ENCODE data around the gene ENPP7. TPM values are rescaled to one million over a fixed set of nuclear protein-coding genes. Genes with fewer than 3 reads are reported as not detected.

Gene ENPP7
- polyA plus RNA-seq, 3 donors, result 2.4 to 6.0 (median 2.4) TPM

DNA sequence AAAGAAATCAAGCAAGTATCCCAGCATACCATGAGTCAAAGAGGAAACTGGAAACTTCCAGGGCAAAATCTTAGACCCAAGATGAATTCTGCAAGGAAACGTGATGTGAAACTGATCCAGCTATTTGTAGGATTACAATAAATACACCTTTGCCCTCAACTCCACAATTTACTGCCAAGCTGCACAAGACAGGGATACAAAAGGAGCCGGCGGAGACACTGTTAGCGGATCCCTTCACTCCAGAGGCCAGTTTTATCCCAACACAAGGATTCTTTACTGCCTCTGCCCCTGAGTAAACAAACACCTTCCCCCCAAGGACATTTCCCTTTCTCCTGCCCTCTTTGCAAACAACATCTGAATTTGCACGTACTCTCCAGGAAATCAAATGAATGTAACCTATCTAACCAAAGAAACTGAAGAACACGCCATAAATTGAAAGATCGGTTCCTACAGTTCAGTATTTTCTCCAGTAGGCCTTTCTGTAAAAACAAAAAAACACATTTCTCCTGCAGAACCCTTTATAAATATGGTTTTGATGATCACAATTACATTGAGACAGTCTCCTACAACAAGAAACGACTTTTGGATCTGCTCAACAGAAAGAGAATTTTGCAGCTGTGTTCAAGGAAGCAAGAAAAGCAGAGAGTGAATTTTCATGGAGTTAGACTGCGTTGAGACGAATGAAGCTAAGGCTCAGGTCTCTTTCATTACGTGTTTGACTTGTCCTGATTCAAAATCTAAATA is 45.8 kb downstream of the ENPP7 start:
- DNase-seq (ENCODE audit: low read depth in 3 of 3, low spot score in 2 of 3), result no peak

DNA sequence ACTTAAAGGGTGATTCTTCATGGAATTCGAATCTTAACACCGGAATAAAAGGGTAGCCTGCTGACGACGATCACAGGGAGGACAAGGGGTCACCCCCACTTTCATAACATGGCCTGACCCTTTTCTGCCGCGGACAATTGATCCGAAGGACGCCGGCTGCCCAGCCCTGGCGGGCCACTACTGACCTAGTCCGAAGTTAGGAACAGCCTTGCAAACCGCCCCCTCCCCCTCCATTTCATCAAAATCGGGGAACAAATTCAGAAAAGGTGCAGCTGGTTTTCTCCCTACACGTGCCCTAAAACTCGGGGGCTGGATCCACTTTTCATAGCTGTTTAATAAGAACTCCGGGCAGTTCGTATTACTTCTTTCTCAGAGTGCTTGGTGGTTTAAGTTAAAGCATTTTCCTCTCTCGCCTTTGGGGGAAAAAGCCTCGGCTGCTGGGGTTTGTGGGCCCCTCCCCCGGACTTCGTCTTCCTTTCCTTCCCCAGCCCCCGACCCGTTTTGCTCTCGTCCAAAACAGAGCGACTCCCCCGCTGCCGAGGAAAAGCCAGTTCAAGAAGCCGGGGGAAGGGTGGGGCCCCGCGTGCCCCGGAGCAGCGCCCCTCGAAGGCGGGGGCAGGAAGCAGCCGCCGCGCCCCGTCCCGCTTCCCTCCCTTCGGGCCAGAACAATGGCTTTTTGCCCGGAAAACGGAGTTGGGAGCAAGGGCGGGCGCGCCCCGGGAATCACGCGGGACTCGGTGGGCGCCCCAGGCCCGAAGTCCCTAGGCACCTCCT is 46.6 kb downstream of the ENPP7 start:
- DNase-seq (ENCODE audit: low read depth in 3 of 3, low spot score in 2 of 3), result no peak

DNA sequence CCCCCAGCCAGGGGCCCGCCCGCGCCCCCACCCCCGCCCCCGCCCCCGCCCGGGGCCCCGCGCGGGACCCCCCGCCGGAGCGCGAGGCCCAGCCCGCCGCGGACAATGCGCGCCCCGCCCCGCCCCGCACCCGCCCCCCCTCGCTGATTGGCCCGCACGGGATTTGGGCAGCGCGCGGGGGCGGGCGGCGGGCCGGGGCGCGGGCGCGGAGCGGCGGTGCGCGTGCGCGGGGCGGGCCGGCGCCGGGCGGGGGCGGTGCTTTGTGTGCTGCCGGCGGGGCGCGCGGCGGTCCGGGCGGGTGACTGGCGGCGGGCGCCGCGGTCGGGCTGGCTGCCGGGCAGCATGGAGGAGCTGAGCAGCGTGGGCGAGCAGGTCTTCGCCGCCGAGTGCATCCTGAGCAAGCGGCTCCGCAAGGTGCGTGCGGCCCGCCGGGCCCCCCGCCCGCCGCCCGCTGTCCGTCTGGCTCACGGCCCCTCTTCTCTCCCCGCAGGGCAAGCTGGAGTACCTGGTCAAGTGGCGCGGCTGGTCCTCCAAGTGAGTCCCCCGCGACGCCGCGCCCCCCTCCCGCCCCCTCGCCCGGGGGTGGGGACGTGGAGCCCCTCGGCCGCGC is 47.3 kb downstream of the ENPP7 start, which contains the start of gene CBX2:
Gene CBX2, plus strand, starts transcription at position 255 of the 610 bp plus-strand sequence. Its CDS starts 88 bp downstream, at position 343.
- no peak for DNase-seq (ENCODE audit: low read depth in 3 of 3, low spot score in 2 of 3)

DNA sequence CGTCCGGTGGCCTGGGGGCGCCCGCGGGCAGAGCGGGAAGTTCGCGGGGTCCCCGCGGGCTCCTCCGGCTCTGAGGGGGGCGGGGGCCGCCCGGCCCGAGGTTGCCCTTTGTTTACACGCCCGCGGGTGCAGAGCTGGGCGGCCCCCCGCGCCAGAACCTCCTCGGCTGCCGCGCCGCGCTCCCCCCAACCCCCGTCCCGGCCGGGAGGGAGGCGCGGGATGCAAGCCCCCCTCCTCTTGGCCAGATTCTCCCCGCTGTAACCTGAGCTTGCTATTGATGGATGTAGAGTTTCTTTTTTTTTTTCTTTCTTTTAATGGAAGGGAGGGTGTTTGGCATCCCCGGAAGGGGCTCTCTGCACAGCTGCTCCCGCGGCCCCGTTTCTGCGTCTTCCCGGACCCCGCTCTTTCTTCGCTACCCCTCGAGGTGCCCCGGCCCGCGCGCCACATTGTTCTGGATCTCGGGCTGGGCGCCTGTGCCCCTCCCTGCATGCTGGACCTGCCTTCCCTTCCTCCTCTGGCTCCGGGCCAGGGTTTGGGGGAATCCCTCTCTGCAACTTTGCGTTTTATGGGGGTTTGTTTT is 47.9 kb downstream of the ENPP7 start:
- no peak for DNase-seq (ENCODE audit: low read depth in 3 of 3, low spot score in 2 of 3)

DNA sequence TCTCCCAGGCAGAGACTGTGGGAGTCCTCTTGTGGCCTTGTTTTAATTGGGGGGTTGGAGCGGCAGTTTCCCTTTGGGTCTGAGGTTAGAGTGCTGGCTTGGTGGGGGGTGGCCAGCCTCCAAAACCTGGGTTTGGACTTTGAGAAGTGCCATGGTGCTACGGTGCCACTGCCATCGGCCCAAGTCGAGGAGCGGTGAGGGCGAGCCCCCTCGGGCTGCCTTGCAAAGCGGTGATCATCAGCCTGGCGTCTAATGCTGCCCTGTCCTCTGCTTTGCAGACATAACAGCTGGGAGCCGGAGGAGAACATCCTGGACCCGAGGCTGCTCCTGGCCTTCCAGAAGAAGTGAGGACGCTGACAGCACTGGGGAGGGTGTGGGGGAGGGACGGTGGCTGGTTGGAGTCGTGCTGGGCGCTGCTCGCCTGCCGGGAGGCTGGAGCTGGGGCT is 48.4 kb downstream of the ENPP7 start:
- DNase-seq (ENCODE audit: low read depth in 3 of 3, low spot score in 2 of 3), result no peak

DNA sequence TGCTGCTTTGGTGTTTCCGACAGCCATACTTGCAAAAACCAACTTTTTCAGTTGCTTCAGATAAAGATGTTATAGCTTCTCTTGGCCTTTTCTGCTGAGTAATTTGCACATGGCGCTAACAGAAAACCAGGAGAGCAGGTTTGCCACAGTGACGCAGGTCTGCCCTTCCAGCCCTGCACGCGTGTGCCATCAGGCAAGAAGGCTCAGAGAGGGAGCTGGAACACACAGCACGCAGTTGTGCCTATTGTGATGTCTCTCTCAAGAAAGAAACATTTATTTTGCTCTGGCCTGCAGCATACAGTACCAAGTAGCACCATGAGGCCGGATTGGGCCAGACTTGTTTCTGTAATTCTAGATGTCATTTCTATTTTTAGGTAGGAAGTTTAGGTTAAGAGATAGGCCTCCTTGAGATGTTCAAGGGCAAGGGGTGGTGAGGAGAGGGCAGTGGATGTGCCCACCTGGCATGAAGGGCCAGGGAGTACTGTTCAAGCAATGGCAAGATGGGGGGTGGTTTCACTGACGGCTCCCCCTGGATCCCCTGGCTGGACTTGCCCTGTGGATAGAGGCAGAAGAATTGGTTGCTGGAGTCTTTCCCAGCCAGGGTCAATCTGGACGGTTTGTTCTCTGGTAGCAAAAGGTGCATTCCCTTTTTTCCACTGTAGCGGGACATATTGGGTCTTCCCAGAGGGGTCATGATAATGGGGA is 49.1 kb downstream of the ENPP7 start:
- DNase-seq (ENCODE audit: low read depth in 3 of 3, low spot score in 2 of 3), result no peak

DNA sequence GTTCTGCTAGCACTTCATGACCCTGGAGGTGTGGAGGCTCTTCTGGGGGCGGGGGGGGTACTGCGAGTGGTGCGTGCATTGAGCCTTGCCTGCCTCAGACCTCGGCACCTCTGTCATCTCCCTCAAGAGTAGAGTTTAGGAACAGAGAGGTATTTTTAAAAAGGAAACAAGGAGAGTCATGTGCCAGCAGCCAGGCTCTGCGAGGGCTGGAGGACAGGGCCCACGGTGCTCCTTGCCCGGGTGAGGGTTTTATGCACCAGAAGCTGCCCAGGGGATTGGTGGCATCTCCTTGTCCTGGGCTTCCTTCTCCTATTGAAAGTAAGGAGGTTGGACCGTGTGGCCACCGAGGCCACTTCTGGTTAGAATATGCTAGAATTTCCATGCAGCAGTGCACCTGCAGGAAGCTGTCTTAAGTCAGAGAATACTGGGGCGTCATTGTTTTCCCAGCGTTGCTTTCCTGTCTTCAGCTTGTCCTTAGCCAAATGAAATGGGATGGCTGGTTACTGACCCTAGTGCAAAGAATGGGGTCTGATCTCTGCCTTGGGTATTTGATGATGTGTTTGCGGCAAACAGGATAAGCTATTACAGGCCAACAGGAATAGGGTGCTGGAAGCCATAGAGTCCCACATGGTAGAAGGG is 50.4 kb downstream of the ENPP7 start:
- no peak for DNase-seq (ENCODE audit: low read depth in 3 of 3, low spot score in 2 of 3)

DNA sequence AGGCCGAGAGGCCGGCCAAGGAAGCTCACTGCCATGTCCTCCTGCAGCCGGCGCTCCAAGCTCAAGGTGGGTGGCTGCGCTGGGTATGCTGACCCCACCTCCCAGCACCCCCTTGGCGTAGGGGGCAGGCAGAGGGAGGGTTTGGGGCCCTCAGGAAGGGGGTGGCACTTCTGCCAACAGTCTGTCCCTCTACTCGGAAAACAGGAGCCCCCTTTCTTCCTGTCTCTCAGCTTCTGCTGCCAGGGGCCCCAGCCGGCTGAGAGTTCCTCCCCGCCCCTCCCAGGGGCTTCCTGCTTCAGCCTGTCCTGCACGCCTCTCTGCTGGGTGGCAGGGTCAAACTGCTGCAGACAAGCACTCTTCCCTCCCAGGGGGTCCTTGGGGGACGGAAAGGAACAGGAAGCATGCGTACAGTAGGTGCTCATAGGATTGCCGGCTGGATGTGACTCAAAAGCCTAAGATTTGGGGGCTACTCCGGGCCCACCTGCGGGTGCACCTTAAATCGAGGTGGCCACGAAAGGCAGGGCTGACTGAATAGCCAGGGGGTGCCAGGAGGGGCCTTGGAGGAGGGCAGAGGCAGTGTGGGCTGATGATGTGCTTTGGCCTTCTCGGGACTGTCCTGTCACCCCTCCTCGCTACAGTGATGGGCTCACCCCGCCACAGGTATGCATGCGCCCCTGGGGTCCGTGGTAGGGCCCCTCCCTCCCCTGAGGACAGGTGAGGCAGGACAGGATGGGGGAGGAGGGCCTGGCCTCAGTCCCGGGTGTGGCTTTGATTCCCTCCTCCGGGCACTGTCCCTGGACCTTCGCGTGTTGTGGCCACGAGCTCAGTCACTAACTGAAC is 51.2 kb downstream of the ENPP7 start:
- DNase-seq (ENCODE audit: low read depth in 3 of 3, low spot score in 2 of 3), result no peak

DNA sequence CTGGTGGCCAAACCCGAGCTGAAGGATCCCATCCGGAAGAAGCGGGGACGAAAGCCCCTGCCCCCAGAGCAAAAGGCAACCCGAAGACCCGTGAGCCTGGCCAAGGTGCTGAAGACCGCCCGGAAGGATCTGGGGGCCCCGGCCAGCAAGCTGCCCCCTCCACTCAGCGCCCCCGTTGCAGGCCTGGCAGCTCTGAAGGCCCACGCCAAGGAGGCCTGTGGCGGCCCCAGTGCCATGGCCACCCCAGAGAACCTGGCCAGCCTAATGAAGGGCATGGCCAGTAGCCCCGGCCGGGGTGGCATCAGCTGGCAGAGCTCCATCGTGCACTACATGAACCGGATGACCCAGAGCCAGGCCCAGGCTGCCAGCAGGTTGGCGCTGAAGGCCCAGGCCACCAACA is 53.1 kb downstream of the ENPP7 start:
- no peak for DNase-seq (ENCODE audit: low read depth in 3 of 3, low spot score in 2 of 3)

DNA sequence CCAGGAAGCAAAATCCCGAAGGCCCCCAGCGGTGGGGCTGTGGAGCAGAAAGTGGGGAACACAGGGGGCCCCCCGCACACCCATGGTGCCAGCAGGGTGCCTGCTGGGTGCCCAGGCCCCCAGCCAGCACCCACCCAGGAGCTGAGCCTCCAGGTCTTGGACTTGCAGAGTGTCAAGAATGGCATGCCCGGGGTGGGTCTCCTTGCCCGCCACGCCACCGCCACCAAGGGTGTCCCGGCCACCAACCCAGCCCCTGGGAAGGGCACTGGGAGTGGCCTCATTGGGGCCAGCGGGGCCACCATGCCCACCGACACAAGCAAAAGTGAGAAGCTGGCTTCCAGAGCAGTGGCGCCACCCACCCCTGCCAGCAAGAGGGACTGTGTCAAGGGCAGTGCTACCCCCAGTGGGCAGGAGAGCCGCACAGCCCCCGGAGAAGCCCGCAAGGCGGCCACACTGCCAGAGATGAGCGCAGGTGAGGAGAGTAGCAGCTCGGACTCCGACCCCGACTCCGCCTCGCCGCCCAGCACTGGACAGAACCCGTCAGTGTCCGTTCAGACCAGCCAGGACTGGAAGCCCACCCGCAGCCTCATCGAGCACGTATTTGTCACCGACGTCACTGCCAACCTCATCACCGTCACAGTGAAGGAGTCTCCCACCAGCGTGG is 53.7 kb downstream of the ENPP7 start:
- DNase-seq (ENCODE audit: low read depth in 3 of 3, low spot score in 2 of 3), result no peak

DNA sequence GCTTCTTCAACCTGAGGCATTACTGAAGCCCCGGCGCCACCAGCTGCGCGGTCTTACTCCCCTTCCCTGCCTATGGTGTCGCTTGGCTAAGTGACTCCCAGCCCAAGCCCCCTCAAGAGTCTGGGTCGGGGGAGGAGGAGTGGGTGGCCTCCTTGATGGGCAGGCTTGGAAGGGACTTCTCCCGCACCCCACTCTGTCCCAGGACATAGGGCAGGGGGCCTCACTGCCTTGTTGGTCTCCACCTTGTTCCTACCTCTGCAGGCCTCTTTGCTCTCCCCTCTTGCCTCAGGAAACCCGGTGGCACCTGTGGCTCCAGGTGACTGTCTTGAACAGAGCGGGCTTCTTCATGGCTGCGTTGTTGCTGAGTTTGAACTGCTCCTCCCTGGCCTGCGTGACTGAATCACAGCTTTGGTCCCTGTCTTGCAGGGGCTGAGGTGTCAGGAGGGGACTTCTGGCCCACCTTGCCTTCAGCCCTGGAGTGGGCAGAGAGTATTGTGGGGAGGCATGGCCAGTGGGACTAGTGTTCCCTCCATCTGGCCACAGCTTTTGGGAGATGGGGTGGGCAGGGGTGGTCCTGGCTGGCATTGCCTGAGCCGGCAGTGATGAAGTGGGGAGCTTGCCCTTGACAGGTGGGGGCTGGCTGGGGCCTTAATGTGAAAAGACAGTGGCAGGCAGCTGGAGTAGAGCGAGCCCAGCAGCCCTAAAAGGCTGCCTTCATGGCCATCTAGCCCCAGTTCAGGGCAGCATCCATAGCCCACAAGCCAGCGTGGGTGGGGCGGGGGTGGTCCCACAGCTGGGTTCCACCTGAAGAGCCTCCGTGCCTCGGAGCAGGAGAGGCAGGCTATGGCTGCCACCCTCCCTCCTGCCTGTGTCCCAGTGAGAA is 54.5 kb downstream of the ENPP7 start:
- no peak for DNase-seq (ENCODE audit: low read depth in 3 of 3, low spot score in 2 of 3)

DNA sequence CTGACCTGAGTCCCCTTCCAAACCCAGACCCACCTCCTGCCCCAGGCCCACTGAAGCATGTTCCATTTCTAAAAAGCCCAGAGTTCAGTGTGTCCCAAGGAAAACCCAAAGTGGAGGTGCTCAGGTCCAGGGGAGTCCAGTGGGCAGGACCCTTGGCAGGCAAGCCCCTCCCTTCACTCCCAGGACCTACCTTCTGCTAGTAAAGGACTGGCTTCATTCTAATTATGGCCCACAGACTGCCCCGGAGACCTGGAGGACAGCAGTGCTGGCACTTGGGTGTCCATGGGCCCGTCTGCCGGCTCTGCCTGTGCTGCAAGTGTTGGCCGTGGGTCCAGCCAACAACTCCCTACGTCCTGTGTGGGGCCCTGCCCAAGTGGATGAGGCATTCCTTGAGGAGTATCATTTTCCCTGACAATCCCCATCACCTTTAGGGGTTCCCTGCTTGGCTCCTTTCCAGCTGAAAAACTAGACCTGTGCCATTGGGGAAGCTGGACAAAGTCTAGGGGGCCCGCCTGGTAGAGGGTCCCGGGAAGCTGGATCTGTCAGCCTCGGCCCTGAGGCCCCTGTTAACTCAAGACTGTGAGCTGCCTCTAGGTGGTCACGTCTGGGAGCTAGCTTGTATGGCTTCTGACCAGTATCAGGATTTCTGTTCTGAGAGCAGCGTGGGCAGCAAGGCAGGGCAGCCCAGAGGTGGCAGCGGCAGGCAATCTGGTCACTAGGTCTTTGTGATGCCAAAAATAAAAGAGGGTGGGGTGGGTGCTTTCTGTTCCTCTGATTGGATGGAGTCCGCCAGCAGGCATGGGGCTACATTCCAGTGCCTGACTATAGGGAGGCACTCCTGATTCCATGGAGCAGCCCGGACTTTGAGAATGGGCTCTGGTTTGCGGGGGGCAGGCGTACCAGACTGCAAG is 55.4 kb downstream of the ENPP7 start:
- DNase-seq (ENCODE audit: low read depth in 3 of 3, low spot score in 2 of 3), result no peak

DNA sequence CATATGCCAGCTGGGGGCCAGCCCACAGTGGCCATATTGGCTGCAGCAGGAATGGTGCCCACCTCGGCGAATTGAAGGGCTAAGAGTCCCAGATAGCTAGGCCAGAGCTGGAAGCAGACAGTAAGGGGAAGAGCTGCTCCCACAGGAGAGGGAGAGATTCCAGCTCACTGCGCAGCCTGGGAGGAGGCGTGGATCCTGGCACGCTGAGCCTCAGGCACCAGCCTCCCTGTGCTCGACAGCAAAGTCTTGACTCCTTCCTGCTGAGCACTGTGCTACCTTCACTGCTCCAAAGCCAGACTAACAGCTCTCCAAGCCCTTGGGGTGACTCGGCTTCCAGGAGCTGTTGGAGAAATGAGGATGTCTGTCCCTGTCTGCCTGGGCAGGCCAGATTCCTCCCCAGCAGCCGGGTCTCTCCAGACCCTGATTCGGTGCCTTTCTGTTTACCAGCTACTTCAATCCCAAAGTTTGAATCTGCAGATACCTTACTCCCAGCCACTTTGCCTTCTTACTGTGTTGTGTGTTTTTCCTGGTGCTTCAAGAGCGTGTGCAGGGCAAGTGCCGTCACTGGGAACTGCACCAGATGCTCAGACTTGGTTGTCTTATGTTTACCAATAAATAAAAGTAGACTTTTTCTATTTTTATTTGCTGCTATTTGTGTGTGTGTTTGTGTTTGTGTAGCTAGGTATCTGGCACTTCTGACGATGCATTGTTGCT is 56.3 kb downstream of the ENPP7 start:
- DNase-seq (ENCODE audit: low read depth in 3 of 3, low spot score in 2 of 3), result no peak

DNA sequence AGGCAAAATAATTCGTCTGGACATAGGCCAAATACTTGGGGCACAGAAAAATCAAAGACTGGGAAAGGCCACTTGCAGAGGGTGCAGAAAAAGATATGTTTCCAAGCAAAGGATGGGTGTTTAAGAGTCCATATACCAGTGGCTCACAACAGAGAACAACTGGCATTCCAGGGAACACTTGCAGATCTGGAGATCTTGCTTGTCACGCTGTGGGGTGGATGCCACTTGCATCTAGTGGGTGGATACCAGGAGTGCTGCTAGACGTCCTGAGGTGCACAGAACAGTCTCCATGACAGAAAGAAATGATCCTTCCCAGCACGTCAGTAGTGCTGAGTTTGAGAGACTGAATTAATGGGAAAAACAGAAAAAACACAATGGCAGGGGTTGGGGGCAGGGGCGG is 57.7 kb downstream of the ENPP7 start:
- DNase-seq (ENCODE audit: low read depth in 3 of 3, low spot score in 2 of 3), result no peak

DNA sequence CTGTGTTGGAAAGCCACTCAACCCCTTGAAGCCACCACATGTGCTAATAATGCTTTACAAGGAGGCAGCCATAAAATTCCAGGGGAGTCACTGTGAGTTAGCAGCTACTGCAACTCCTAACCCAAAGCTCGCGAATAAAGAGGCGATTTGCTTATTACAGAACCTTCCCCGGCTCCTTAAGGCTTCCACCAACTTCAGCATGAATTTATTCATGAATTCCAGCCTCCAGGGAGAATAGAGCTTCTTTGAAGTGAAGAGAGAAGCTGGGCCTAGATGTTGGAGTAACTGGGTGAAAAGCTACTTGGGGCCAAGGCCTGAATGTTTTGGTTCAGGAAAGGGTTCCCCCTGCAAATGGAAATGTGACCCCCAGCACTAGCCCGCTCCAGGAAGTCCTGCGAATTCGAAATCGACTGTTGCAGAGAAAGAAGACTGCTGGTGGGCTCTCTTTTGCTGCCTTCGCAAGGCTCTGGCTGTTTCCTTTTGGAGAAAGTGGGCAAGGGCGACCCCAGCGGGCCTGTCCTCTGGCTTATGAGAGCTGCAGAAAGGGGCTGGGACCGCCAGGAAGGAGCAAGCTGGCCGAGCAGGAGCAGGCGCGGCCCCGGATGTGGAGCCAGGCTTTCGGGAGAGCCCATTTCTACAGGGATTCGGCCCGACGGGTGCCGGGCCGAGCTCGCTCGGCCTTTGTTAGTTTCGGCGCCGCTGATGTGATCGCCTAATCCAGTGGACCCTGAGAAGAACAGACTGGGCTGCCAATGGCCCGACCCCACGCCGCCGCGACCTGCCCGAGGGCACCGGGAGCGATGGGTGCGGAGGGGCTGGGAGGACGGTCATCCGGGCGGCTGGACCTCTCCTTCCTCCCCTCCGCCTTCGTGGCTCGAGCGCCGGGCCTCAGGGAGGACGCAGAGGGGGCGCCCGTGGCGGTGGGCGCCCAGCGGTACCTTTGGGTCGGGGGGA is 58.5 kb downstream of the ENPP7 start:
- DNase-seq (ENCODE audit: low read depth in 3 of 3, low spot score in 2 of 3), result no peak

Data from right renal cortex interstitium (tissue), 3 donors.